ENCODE results near the gene NRXN3. TPM values are rescaled to one million over a fixed set of nuclear protein-coding genes. Genes with fewer than 3 reads are reported as not detected.

The NRXN3 gene
- total and polyA plus RNA-seq, 2 experiments from 2014 or later = 1.0 to 1.8 TPM

DNA sequence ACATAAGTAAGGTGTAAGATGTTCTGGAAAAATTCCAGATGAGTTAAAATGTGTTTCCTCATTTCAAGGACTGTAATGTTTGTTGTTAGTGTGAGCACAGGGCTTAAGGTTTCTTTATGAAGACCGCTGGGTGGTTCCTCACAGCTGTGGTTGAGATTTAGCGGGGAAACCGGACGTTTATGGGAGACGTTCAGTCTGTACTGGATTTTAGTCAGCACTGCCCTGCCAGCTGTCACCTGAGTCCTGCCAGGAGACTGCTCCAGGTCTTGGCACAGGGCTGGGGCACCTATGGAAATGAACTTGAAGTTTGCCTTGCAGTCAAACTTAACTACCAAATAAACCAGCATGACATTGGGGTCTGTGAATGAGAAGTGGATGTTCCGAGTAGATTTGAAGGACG lies 1485.9 kb downstream of the NRXN3 start:
- H3K4me1 Mint-ChIP-seq = 0 out of 3 replicates have a peak, but pooled peaks cover 3% of the 10 kb centered on the region
- no peak overlapping the region for H2AFZ ChIP-seq
- H3K4me1 ChIP-seq (ENCODE audit: insufficient read depth) = no peaks in the 10 kb centered on the region
- ATAC-seq = no peak
- TF ChIP-seq ZNF331 (CRISPR knock-in tag; IDR thresholded peaks at IDR 0.05; ENCODE audit: low read depth) (no peak), NANOG (IDR thresholded peaks at IDR 0.05; ENCODE audit: borderline replicate concordance) (no peak), EZH2phosphoT487 (IDR thresholded peaks at IDR 0.05; ENCODE audit: unreplicated experiment) (no peak), ZNF114 (CRISPR knock-in tag; IDR thresholded peaks at IDR 0.05) (no peak), EZH2 (IDR thresholded peaks at IDR 0.05; ENCODE audit: low read depth, unreplicated experiment) (no peak), JUNB (IDR thresholded peaks at IDR 0.05; ENCODE audit: unreplicated experiment) (no peak), CREB1 (CRISPR knock-in tag; IDR thresholded peaks at IDR 0.05; ENCODE audit: low read depth) (no peak), STAT1 (IDR thresholded peaks at IDR 0.05; ENCODE audit: unreplicated experiment) (no peak), POLR2AphosphoS5 (IDR thresholded peaks at IDR 0.05; ENCODE audit: low read depth) (no peak)
- TF ChIP-seq, protein P1, sequence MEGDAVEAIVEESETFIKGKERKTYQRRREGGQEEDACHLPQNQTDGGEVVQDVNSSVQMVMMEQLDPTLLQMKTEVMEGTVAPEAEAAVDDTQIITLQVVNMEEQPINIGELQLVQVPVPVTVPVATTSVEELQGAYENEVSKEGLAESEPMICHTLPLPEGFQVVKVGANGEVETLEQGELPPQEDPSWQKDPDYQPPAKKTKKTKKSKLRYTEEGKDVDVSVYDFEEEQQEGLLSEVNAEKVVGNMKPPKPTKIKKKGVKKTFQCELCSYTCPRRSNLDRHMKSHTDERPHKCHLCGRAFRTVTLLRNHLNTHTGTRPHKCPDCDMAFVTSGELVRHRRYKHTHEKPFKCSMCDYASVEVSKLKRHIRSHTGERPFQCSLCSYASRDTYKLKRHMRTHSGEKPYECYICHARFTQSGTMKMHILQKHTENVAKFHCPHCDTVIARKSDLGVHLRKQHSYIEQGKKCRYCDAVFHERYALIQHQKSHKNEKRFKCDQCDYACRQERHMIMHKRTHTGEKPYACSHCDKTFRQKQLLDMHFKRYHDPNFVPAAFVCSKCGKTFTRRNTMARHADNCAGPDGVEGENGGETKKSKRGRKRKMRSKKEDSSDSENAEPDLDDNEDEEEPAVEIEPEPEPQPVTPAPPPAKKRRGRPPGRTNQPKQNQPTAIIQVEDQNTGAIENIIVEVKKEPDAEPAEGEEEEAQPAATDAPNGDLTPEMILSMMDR (conservative IDR thresholded peaks at IDR 0.05; ENCODE audit: low read depth in 2 of 2) = no peak
- TF ChIP-seq, protein P2, sequence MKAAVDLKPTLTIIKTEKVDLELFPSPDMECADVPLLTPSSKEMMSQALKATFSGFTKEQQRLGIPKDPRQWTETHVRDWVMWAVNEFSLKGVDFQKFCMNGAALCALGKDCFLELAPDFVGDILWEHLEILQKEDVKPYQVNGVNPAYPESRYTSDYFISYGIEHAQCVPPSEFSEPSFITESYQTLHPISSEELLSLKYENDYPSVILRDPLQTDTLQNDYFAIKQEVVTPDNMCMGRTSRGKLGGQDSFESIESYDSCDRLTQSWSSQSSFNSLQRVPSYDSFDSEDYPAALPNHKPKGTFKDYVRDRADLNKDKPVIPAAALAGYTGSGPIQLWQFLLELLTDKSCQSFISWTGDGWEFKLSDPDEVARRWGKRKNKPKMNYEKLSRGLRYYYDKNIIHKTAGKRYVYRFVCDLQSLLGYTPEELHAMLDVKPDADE (IDR thresholded peaks at IDR 0.05) = no peak
- TF ChIP-seq, protein P3, sequence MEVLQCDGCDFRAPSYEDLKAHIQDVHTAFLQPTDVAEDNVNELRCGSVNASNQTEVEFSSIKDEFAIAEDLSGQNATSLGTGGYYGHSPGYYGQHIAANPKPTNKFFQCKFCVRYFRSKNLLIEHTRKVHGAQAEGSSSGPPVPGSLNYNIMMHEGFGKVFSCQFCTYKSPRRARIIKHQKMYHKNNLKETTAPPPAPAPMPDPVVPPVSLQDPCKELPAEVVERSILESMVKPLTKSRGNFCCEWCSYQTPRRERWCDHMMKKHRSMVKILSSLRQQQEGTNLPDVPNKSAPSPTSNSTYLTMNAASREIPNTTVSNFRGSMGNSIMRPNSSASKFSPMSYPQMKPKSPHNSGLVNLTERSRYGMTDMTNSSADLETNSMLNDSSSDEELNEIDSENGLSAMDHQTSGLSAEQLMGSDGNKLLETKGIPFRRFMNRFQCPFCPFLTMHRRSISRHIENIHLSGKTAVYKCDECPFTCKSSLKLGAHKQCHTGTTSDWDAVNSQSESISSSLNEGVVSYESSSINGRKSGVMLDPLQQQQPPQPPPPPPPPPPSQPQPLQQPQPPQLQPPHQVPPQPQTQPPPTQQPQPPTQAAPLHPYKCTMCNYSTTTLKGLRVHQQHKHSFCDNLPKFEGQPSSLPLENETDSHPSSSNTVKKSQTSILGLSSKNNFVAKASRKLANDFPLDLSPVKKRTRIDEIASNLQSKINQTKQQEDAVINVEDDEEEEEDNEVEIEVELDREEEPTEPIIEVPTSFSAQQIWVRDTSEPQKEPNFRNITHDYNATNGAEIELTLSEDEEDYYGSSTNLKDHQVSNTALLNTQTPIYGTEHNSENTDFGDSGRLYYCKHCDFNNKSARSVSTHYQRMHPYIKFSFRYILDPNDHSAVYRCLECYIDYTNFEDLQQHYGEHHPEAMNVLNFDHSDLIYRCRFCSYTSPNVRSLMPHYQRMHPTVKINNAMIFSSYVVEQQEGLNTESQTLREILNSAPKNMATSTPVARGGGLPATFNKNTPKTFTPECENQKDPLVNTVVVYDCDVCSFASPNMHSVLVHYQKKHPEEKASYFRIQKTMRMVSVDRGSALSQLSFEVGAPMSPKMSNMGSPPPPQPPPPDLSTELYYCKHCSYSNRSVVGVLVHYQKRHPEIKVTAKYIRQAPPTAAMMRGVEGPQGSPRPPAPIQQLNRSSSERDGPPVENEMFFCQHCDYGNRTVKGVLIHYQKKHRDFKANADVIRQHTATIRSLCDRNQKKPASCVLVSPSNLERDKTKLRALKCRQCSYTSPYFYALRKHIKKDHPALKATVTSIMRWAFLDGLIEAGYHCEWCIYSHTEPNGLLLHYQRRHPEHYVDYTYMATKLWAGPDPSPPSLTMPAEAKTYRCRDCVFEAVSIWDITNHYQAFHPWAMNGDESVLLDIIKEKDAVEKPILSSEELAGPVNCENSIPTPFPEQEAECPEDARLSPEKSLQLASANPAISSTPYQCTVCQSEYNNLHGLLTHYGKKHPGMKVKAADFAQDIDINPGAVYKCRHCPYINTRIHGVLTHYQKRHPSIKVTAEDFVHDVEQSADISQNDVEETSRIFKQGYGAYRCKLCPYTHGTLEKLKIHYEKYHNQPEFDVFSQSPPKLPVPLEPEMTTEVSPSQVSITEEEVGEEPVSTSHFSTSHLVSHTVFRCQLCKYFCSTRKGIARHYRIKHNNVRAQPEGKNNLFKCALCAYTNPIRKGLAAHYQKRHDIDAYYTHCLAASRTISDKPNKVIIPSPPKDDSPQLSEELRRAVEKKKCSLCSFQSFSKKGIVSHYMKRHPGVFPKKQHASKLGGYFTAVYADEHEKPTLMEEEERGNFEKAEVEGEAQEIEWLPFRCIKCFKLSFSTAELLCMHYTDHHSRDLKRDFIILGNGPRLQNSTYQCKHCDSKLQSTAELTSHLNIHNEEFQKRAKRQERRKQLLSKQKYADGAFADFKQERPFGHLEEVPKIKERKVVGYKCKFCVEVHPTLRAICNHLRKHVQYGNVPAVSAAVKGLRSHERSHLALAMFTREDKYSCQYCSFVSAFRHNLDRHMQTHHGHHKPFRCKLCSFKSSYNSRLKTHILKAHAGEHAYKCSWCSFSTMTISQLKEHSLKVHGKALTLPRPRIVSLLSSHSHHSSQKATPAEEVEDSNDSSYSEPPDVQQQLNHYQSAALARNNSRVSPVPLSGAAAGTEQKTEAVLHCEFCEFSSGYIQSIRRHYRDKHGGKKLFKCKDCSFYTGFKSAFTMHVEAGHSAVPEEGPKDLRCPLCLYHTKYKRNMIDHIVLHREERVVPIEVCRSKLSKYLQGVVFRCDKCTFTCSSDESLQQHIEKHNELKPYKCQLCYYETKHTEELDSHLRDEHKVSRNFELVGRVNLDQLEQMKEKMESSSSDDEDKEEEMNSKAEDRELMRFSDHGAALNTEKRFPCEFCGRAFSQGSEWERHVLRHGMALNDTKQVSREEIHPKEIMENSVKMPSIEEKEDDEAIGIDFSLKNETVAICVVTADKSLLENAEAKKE (CRISPR knock-in tag; IDR thresholded peaks at IDR 0.05) = no peak
- TF ChIP-seq, protein P4, sequence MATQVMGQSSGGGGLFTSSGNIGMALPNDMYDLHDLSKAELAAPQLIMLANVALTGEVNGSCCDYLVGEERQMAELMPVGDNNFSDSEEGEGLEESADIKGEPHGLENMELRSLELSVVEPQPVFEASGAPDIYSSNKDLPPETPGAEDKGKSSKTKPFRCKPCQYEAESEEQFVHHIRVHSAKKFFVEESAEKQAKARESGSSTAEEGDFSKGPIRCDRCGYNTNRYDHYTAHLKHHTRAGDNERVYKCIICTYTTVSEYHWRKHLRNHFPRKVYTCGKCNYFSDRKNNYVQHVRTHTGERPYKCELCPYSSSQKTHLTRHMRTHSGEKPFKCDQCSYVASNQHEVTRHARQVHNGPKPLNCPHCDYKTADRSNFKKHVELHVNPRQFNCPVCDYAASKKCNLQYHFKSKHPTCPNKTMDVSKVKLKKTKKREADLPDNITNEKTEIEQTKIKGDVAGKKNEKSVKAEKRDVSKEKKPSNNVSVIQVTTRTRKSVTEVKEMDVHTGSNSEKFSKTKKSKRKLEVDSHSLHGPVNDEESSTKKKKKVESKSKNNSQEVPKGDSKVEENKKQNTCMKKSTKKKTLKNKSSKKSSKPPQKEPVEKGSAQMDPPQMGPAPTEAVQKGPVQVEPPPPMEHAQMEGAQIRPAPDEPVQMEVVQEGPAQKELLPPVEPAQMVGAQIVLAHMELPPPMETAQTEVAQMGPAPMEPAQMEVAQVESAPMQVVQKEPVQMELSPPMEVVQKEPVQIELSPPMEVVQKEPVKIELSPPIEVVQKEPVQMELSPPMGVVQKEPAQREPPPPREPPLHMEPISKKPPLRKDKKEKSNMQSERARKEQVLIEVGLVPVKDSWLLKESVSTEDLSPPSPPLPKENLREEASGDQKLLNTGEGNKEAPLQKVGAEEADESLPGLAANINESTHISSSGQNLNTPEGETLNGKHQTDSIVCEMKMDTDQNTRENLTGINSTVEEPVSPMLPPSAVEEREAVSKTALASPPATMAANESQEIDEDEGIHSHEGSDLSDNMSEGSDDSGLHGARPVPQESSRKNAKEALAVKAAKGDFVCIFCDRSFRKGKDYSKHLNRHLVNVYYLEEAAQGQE (IDR thresholded peaks at IDR 0.05; ENCODE audit: unreplicated experiment) = no peak
- no peaks in the 10 kb centered on the region for H3F3A ChIP-seq (replicated peaks; ENCODE audit: low read depth)
- H3K9me3 Mint-ChIP-seq = no peaks in the 10 kb centered on the region; the same call in 2 of the 3 replicates
- H3K9me2 ChIP-seq (ENCODE audit: insufficient read depth) = no peaks in the 10 kb centered on the region
- H3K27ac Mint-ChIP-seq = no peak overlapping the region
- H3K4me3 Mint-ChIP-seq = no peak overlapping the region
- H3K36me3 Mint-ChIP-seq (ENCODE audit: low read depth) = no peaks in the 10 kb centered on the region
- no peaks in the 10 kb centered on the region for H3K79me2 ChIP-seq (replicated peaks; ENCODE audit: insufficient read depth)
- DNase-seq (ENCODE audit: low spot score) = no peak
- no peak overlapping the region for H3K4me3 ChIP-seq
- H3K4me2 ChIP-seq = no peak overlapping the region
- H3K27me3 ChIP-seq (ENCODE audit: insufficient read depth) = no peaks in the 10 kb centered on the region
- no peaks in the 10 kb centered on the region for H3K36me3 ChIP-seq (ENCODE audit: insufficient read depth)
- no peaks in the 10 kb centered on the region for H4K20me1 ChIP-seq (replicated peaks; ENCODE audit: insufficient read depth)
- H3K27ac ChIP-seq (ENCODE audit: low read depth) = no peak overlapping the region
- H3K27me3 Mint-ChIP-seq (ENCODE audit: insufficient read depth, low read depth, poor library complexity) = peaks cover 2% of the 10 kb centered on the region

Measured in GM23338 (cell line).